C4-2B (cell line): ENCODE data around the gene PCSK6.

Experiments used
- H3K27ac ChIP-seq: fragments of 450-650 bp; 2 replicates; pipeline ENCODE4 v1.5.1; 2017
- ZFX ChIP-seq: fragments of 450-650 bp; IDR thresholded peaks from 2 replicates; pipeline ENCODE4 v1.6.1; 2017
- TF ChIP-seq, protein P1 (sequence below): fragments of 450-650 bp; conservative IDR thresholded peaks from 2 replicates; pipeline ENCODE4 v1.5.1; 2017; ENCODE audit warnings: mild to moderate bottlenecking

Gene PCSK6

DNA sequence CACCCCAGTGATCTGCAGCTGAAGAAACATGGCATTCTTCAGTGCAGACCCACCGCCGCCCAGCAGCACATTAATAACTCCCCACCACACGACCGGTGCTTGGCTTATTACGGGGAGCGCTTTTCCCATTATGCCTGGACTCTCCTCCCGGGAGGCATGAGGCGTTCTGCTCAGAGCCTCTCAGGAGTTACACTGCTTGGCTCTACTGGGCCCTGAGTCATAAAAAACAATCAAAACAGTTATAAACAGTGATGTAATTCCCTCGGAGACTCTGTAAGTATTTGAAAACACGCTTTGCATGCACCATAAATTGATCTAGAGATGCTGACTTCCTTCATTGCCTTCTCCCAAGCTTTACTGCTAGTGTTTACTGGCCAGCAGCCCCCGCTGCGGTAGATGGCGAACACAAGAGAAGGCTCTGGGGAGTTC, 117.3 kb downstream of the PCSK6 start:
- TF ChIP-seq, protein P1, sequence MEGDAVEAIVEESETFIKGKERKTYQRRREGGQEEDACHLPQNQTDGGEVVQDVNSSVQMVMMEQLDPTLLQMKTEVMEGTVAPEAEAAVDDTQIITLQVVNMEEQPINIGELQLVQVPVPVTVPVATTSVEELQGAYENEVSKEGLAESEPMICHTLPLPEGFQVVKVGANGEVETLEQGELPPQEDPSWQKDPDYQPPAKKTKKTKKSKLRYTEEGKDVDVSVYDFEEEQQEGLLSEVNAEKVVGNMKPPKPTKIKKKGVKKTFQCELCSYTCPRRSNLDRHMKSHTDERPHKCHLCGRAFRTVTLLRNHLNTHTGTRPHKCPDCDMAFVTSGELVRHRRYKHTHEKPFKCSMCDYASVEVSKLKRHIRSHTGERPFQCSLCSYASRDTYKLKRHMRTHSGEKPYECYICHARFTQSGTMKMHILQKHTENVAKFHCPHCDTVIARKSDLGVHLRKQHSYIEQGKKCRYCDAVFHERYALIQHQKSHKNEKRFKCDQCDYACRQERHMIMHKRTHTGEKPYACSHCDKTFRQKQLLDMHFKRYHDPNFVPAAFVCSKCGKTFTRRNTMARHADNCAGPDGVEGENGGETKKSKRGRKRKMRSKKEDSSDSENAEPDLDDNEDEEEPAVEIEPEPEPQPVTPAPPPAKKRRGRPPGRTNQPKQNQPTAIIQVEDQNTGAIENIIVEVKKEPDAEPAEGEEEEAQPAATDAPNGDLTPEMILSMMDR: no peak
- TF ChIP-seq ZFX: no peak
- H3K27ac ChIP-seq: no peak overlapping the region

DNA sequence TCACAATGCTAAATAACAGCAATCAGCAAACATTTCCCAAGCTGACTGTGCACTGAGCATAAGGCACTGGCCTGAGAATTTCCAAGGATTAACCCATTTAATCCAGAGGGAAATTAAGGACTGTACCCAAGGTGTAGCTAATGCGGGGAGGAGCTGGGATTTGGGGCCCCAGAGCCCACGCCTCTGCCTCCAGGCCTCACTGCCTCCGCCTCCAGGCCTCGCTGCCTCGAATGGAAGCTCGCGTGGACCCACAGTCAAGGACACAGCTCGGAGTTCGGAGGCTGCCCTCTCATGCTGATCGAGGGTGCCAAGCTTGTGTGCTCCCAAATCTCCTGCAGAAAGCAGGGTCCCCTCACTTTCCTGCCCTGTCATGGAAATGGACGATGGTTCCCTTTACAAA, 118.0 kb downstream of the PCSK6 start:
- H3K27ac ChIP-seq: no peak overlapping the region
- TF ChIP-seq, protein P1: no peak
- no peak for TF ChIP-seq ZFX

DNA sequence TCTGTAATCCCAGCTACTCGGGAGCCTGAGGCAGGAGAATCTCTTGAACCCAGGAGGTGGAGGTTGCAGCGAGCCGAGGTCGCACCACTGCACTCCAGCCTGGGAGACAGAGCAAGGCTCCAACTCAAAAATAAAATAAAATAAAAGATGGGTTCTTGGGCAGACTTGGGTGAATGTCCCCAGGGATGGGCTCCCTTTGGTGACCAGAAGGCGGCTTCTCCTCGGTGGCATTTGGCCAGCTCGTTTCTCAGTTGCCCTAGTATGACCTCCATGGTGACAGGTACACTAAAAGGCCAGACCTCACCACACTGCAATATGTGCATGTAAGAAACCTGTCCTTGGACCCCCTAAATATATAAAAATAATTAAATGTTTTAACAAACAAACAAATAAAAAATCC, 118.4 kb downstream of the PCSK6 start:
- TF ChIP-seq ZFX: no peak
- TF ChIP-seq, protein P1: no peak
- no peak overlapping the region for H3K27ac ChIP-seq

DNA sequence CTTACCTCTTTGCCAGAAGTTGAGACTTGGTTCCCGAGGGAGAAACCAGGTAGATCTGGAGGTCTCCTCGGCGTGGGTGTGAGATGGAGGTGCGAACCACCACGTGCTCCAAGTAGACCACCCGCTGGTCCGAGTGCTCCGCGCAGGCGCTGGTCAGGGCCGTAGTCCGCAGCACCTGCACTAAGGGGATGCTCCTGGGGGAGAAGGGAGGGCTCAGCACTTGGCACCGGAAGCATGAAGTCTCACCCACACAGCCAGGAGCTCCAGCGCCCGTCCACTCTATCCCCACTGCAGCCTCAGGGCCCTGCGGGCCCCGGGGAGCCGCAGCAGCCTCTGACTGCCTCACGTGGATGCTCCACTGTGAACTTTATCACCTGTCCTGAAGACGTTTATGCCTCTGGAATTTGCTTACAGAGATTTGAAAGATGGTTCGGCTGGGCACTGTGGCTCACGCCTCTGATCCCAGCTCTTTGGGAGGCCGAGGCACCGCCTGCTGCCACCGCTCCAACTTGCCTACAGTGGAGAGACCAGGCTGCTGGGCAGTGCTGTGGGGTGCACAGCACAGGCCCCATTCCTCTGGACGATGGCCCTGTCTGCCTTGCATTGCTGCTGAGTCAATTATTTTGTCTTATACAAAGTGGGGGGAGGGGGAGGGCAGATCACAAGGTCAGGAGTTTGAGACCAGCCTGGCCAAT, 119.0 kb downstream of the PCSK6 start:
- H3K27ac ChIP-seq: no peak overlapping the region
- no peak for TF ChIP-seq ZFX
- TF ChIP-seq, protein P1: no peak

DNA sequence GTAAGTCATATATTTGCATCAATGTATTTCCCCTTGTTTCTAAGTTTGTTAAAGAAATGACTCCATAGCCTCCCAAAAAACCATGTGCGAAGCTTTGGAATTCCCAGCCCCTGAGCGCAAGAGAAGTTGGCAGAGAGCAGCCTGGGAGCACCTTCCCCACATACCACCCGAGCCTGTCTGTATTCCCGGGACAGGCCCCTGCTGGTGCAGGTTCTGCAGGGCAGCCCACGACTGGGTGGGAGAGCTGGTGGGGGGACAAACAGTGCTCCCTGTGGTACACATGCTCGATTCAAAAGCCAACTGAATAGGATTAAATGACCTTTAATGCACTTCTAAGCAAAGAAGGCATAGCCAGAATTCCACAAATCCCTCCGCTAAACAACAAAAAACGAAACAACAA, 119.8 kb downstream of the PCSK6 start:
- TF ChIP-seq, protein P1: no peak
- no peak for TF ChIP-seq ZFX
- no peak overlapping the region for H3K27ac ChIP-seq

DNA sequence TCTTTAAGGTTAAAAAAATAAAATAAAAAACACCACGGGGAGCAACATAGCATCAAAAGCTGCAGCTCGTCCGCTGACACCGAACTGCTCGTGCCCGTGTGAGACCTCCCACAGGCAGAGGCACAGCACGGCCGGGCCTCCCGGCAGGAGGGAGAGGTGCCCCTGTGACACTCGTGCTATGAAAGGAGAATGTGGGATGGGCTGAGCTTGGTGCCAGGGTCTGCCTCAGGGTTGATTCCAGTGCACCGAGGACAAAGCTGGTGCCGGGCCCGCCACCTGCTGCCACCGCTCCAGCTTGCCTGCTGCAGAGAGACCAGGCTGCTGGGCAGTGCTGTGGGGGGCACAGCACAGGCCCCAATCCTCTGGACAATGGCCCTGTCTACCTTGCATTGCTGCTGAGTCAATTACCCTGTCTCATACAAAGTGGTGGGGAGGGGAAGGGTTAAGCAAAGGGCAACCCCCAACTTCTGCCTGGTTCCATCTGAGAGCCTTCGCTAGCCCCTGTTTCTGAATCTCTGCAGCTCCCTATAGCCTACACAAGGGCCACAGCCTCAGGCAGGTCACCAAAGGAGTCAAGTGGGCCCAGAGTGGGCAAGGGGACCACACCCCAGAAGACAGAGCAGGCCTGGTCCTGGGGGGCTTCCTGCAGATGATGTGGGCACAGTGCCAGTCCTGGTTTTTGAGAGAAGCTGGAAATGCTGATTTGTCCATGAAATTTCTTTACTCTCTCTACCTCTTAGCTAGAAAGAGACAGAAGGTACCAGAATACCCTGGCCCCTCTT, 120.5 kb downstream of the PCSK6 start:
- H3K27ac ChIP-seq: no peak overlapping the region
- TF ChIP-seq, protein P1: no peak
- no peak for TF ChIP-seq ZFX

DNA sequence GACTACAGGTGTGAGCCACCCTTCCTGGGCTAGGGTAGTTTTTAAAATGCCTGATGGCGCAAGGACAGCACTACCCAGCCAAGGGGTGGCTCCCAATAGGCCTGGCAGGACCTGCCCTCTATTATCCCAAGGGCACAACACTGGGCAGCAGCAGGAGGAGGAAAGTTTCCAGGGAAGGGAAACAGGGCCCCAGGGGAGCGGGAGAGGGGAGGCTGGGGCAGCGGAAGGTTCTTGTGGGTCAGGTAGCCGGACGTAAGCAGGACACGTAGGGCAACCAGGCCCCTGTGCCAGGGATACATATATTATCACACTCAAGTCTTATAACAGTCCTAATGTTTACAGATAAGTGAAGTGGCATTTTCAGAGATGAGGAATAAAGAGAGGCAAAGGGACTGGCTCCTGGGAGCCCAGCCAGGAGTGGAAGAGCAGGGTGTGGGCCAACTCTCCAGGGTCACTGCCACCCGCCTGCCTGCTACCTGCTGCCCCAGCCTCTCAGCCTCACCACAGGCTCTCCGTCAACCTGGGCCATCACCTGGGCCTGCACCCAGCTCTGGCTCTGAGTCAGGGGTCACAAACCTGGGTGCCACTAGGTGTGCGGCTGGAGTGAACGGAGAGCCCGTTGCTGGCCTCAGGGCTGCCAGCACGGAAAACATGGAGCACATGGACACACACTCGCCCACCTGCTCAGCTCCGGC, 121.3 kb downstream of the PCSK6 start:
- H3K27ac ChIP-seq: no peak overlapping the region
- no peak for TF ChIP-seq ZFX
- TF ChIP-seq, protein P1: no peak
